Uterus (tissue), 2 donors: ENCODE data around the gene ZFR.

Source experiments
- CTCF ChIP-seq, 4 experiments: fragments of 200-600 bp in 2 of 4; fragments of 450-650 bp in 2 of 4; sonication (generic) in 2 of 4; IDR thresholded peaks; one replicate each; pipeline ENCODE4 v1.5.1; 2016 to 2019; ENCODE audit warnings: antibody characterized with exemption in 4 of 4, mild to moderate bottlenecking in 2 of 4, moderate library complexity in 1 of 4
- POLR2A ChIP-seq, 2 donors: fragments of 450-650 bp; IDR thresholded peaks; one replicate each; pipeline ENCODE4 v1.6.1; 2016; ENCODE audit warnings: antibody characterized with exemption in 2 of 2, mild to moderate bottlenecking in 1 of 2, moderate library complexity in 1 of 2

DNA sequence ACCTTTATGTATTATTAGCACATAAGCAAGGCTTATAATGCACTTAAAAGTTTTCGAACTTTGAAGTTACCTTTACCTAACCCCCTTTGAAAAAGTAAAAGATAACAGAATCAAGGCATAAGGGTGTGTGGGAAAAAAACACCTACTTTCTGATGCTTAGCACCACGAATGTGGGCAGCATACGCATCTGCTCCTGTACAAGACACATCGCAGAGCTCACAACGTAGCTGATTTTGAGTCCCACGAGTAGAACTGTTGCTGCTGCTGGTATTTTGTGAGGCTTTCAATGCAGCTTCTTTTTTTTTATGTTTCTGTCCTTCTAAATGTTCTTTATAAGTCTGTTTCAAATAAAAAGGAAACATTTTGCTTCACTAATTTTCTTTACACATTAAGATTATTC, 40.8 kb downstream of the ZFR start:
- TF ChIP-seq CTCF (IDR thresholded peaks at IDR 0.05) (no peak), POLR2A (IDR thresholded peaks at IDR 0.05) (no peak)
